Keratinocyte (primary cell): ENCODE data around the gene LUZP1. TPM values are rescaled to one million over a fixed set of nuclear protein-coding genes. Genes with fewer than 3 reads are reported as not detected.

Experiments used
- DNase-seq: peaks from one replicate; pipeline ENCODE4 v3.0.0-alpha.2; 2011; ENCODE audit warnings: low read depth, missing footprints, low spot score
- FAIRE-seq: peaks from 2 replicates; lab custom pipeline; 2011; peaks lifted over from hg19 to GRCh38; lab: Jason Lieb, UNC
- H2AFZ ChIP-seq: 2 replicates; pipeline ENCODE4 v1.6.0; 2012; ENCODE audit warnings: low read length, control low read depth, inconsistent platforms; ENCODE audit not compliant: control insufficient read depth
- H3K27ac ChIP-seq: 2 replicates; pipeline ENCODE4 v1.5.1; 2011; ENCODE audit warnings: low read length; ENCODE audit not compliant: control insufficient read depth, insufficient read depth
- H3K27me3 ChIP-seq: 3 replicates; pipeline ENCODE4 v1.6.0; 2011; ENCODE audit warnings: low read length; ENCODE audit not compliant: control insufficient read depth, insufficient read depth; ENCODE audit errors: extremely low read depth
- H3K36me3 ChIP-seq, 2 experiments: 2 replicates in 1 of 2; 3 replicates in 1 of 2; pipeline ENCODE4 v1.5.1; 2011; ENCODE audit warnings: low read length in 2 of 2, mild to moderate bottlenecking in 1 of 2; ENCODE audit not compliant: control insufficient read depth in 2 of 2, insufficient read depth in 2 of 2; ENCODE audit errors: extremely low read depth in 1 of 2
- H3K4me1 ChIP-seq: 3 replicates; pipeline ENCODE4 v1.5.1; 2011; ENCODE audit warnings: low read length; ENCODE audit not compliant: control insufficient read depth, insufficient read depth; ENCODE audit errors: extremely low read depth
- H3K4me2 ChIP-seq: 3 replicates; pipeline ENCODE4 v1.6.0; 2011; ENCODE audit warnings: low read depth, low read length; ENCODE audit not compliant: control insufficient read depth, insufficient read depth; ENCODE audit errors: extremely low read depth
- H3K4me3 ChIP-seq, 3 experiments: fragments of 200-600 bp in 1 of 3; sonication (generic) in 1 of 3; 2 replicates in 2 of 3; 3 replicates in 1 of 3; pipeline ENCODE4 v1.5.1; 2011 to 2016; ENCODE audit warnings: low read length in 3 of 3, mild to moderate bottlenecking in 3 of 3, control low read depth in 2 of 3, inconsistent platforms in 1 of 3, low read depth in 1 of 3, mixed read lengths in 1 of 3, mixed run types in 1 of 3, moderate library complexity in 1 of 3; ENCODE audit not compliant: control insufficient read depth in 2 of 3, insufficient read depth in 2 of 3; ENCODE audit errors: extremely low read depth in 1 of 3
- H3K79me2 ChIP-seq: 2 replicates; pipeline ENCODE4 v1.6.0; 2012; ENCODE audit warnings: low read length; ENCODE audit not compliant: control insufficient read depth, insufficient read depth
- H3K9ac ChIP-seq: 3 replicates; pipeline ENCODE4 v1.6.0; 2011; ENCODE audit warnings: low read length; ENCODE audit not compliant: control insufficient read depth, insufficient read depth; ENCODE audit errors: extremely low read depth
- H3K9me1 ChIP-seq: 3 replicates; pipeline ENCODE4 v1.6.0; 2011; ENCODE audit warnings: low read length; ENCODE audit not compliant: control insufficient read depth, insufficient read depth; ENCODE audit errors: extremely low read depth
- H3K9me3 ChIP-seq: 2 replicates; pipeline ENCODE4 v1.5.1; 2012; ENCODE audit warnings: low read depth, low read length; ENCODE audit not compliant: control insufficient read depth
- H4K20me1 ChIP-seq: 3 replicates; pipeline ENCODE4 v1.6.0; 2011; ENCODE audit warnings: low read length; ENCODE audit not compliant: control insufficient read depth, insufficient read depth; ENCODE audit errors: extremely low read depth
- CTCF ChIP-seq, 3 experiments: IDR thresholded peaks in 1 of 3; conservative IDR thresholded peaks in 1 of 3; optimal IDR thresholded peaks in 1 of 3; 2 replicates in 2 of 3; 3 replicates in 1 of 3; pipeline versions ENCODE3 to v1.5.1; 2011; ENCODE audit warnings: low read length in 3 of 3, mild to moderate bottlenecking in 3 of 3, moderate library complexity in 2 of 3, control low read depth in 1 of 3, inconsistent platforms in 1 of 3; ENCODE audit not compliant: insufficient read depth in 2 of 3; ENCODE audit errors: extremely low read depth in 1 of 3
- EZH2 ChIP-seq: IDR thresholded peaks from one replicate; pipeline ENCODE4 v1.6.1; 2012; ENCODE audit warnings: inconsistent platforms, mild to moderate bottlenecking, low read length, moderate library complexity
- dilution Hi-C: fragments of 300-500 bp; cut with MboI; formaldehyde crosslinking; loops from one replicate; pipeline ENCODE4 v1.7.0; 2020; ENCODE audit warnings: low sequenced_read_pairs; ENCODE audit not compliant: extremely low pct_ligation_motif_present
- polyA plus RNA-seq, 5 experiments: library from polyadenylated mRNA; depleted of rRNA in 3 of 5; stranded (reverse) in 3 of 5; stranded (forward) in 1 of 5; unstranded in 1 of 5; fragments of >200 nt; gene quantifications; 1 replicate in 1 of 5; 2 replicates in 3 of 5; 3 replicates in 1 of 5; pipeline versions ENCODE4 v1.2.1 to v1.2.3, GENCODE V29; 2011 to 2012; ENCODE audit warnings: missing spikeins in 2 of 5, low read depth in 1 of 5, low replicate concordance in 1 of 5

LUZP1 gene
- polyA plus RNA-seq, 1 donor (not counting 4 experiments of a cell fraction or from before 2014, with no cell fraction given): 52.5 TPM

GRCh38 chr1:23122023-23122748, 46.5 kb downstream of the LUZP1 start:
- TF ChIP-seq CTCF (optimal IDR thresholded peaks at IDR 0.05 in 1 of 3, IDR thresholded peaks at IDR 0.05 in 1 of 3, conservative IDR thresholded peaks at IDR 0.05 in 1 of 3; ENCODE audit: extremely low read depth in 1 of 3, insufficient read depth in 2 of 3, low read length in 3 of 3) (no peak), EZH2 (no peak)
- Histone ChIP-seq H3K9me1 (no peaks in the 10 kb centered on the region), H3K36me3 (no peaks in the 10 kb centered on the region), H3K9me3 (no peaks in the 10 kb centered on the region), H3K79me2 (peaks cover 84% of the 10 kb centered on the region), H3K4me3 (peak overlapping the region in 2 of 3 experiments; percentile 36 to 45), H3K4me2 (peak overlapping the region; percentile 84), H3K9ac (peak overlapping the region; percentile 20), H3K27ac (peak overlapping the region; percentile 42), H2AFZ (no peak overlapping the region), H4K20me1 (no peaks in the 10 kb centered on the region), H3K27me3 (no peaks in the 10 kb centered on the region), H3K4me1 (peaks cover 57% of the 10 kb centered on the region)
- dilution Hi-C loops: no loop called here
- DNase-seq (no peak), FAIRE-seq (peak; percentile 75)

- H3K4me2 ChIP-seq: no peak overlapping the region
- H2AFZ ChIP-seq: no peak overlapping the region
- no peak for FAIRE-seq
- TF ChIP-seq EZH2 (no peak), CTCF (optimal IDR thresholded peaks at IDR 0.05 in 1 of 3, IDR thresholded peaks at IDR 0.05 in 1 of 3, conservative IDR thresholded peaks at IDR 0.05 in 1 of 3; ENCODE audit: extremely low read depth in 1 of 3, insufficient read depth in 2 of 3, low read length in 3 of 3) (no peak)
- no peaks in the 10 kb centered on the region for H3K27me3 ChIP-seq
- no peak overlapping the region for H3K9ac ChIP-seq
- H3K27ac ChIP-seq: no peak overlapping the region
- DNase-seq: no peak
- peaks cover 53% of the 10 kb centered on the region for H3K4me1 ChIP-seq
- H3K4me3 ChIP-seq: no peak overlapping the region
- no peaks in the 10 kb centered on the region for H4K20me1 ChIP-seq
- peaks cover 91% of the 10 kb centered on the region for H3K79me2 ChIP-seq
- H3K9me1 ChIP-seq: no peaks in the 10 kb centered on the region
- dilution Hi-C loops: no loop called here
- H3K9me3 ChIP-seq: no peaks in the 10 kb centered on the region
- no peaks in the 10 kb centered on the region for H3K36me3 ChIP-seq
These were observed 48.3 kb downstream of the LUZP1 start for GRCh38 chr1:23120383-23120782.
